ENCODE data around the gene MAEA.

MAEA gene

GRCh38 chr4:1356181-1356998 lies 66.7 kb downstream of the MAEA start:
- peak; percentile 85 for TF ChIP-seq CTCF (IDR thresholded peaks at IDR 0.05; ENCODE audit: low read depth, low read length)
- H3K4me3 ChIP-seq (ENCODE audit: low read depth, low read length): no peak overlapping the region

- no peak for TF ChIP-seq CTCF (IDR thresholded peaks at IDR 0.05; ENCODE audit: low read depth, low read length)
- H3K4me3 ChIP-seq (ENCODE audit: low read depth, low read length): no peak overlapping the region
These were observed 67.9 kb downstream of the MAEA start for GRCh38 chr4:1357356-1358248.

GRCh38 chr4:1358421-1359143 lies 68.9 kb downstream of the MAEA start:
- no peak overlapping the region for H3K4me3 ChIP-seq (ENCODE audit: low read depth, low read length)

GRCh38 chr4:1359144-1359501 lies 69.4 kb downstream of the MAEA start:
- no peak overlapping the region for H3K4me3 ChIP-seq (ENCODE audit: low read depth, low read length)
- no peak for TF ChIP-seq CTCF (IDR thresholded peaks at IDR 0.05; ENCODE audit: low read depth, low read length)

More at GRCh38 chr4:1358421-1359143, 68.9 kb downstream of the MAEA start:
- no peak for TF ChIP-seq CTCF (IDR thresholded peaks at IDR 0.05; ENCODE audit: low read depth, low read length)

GRCh38 chr4:1359976-1360375 lies 70.3 kb downstream of the MAEA start:
- no peak overlapping the region for H3K4me3 ChIP-seq (ENCODE audit: low read depth, low read length)

More at GRCh38 chr4:1359976-1360375, 70.3 kb downstream of the MAEA start:
- no peak for TF ChIP-seq CTCF (IDR thresholded peaks at IDR 0.05; ENCODE audit: low read depth, low read length)

Measured in WI38 (cell line).